KBM-7 (cell line): Measurements from ENCODE around the gene KIR2DL3.
"Not testable (repeated sequence)": the region's sequence is repeated elsewhere in the genome, so short reads cannot be mapped to it uniquely, and the experiment has no call there.

ENCODE experiments used
- DNase-seq: peaks from one replicate; pipeline ENCODE4 v3.0.0-alpha.2; 2015
- in situ Hi-C: fragments of 300-500 bp; cut with MboI; formaldehyde crosslinking; loops from 2 replicates; pipeline ENCODE4 v1.14.3; 2020; ENCODE audit warnings: low sequenced_read_pairs, low pct_unique_long_range_greater_than_20kb, mixed read lengths

Gene KIR2DL3

DNA sequence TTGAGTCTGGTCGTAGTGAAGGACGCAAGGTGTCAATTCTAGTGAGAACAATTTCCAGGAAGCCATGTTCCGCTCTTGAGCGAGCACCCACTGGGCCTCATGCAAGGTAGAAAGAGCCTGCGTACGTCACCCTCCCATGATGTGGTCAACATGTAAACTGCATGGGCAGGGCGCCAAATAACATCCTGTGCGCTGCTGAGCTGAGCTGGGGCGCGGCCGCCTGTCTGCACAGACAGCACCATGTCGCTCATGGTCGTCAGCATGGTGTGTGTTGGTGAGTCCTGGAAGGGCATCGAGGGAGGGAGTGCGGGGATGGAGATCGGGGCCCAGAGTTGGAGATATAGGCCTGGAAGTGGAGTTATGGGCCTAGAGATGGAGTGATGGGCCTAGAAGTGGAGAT, at the start of gene KIR2DL3:
TSS of gene KIR2DL3 (plus strand) at position 208 of the 400 bp plus-strand sequence. CDS start at position 241, 33 bp downstream.
- in situ Hi-C loops, DNase-seq: not testable (repeated sequence)

GRCh38 chr19:54691582-54692297, 46.6 kb upstream of the KIR2DL3 start:
- in situ Hi-C loops = no loop called here
- no peak for DNase-seq

GRCh38 chr19:54692298-54692615, 46.1 kb upstream of the KIR2DL3 start:
- in situ Hi-C loops = no loop called here
- no peak for DNase-seq

- no peak for DNase-seq
- in situ Hi-C loops = no loop called here
Measured at GRCh38 chr19:54694648-54695047, 43.7 kb upstream of the KIR2DL3 start.

DNA sequence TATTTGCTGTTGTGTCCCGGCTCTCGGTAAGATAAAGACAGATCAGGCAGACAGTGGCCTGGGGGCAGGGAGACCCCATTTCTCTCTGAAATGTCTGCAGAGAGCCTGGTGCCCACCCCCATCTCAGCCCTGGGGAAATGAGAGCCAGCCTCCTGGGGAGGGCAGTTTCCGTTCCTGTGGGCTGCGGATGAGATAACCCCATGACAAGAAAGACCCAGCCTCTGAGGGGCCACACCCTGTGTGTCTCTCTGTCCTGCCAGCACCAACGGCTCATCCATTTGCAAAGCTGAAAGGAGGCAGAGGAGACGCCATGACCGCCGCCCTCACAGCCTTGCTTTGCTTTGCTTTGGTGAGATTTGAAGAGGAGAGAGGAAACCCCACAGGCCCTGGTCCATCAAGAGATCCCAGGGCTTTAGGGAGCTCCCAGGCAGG, 42.2 kb upstream of the KIR2DL3 start:
- DNase-seq = no peak
- in situ Hi-C loops = no loop called here

GRCh38 chr19:54696766-54697165, 41.5 kb upstream of the KIR2DL3 start:
- DNase-seq = no peak
- in situ Hi-C loops = no loop called here

- in situ Hi-C loops, DNase-seq: not testable (repeated sequence)
Measured at GRCh38 chr19:54697716-54698115, 40.6 kb upstream of the KIR2DL3 start.

DNA sequence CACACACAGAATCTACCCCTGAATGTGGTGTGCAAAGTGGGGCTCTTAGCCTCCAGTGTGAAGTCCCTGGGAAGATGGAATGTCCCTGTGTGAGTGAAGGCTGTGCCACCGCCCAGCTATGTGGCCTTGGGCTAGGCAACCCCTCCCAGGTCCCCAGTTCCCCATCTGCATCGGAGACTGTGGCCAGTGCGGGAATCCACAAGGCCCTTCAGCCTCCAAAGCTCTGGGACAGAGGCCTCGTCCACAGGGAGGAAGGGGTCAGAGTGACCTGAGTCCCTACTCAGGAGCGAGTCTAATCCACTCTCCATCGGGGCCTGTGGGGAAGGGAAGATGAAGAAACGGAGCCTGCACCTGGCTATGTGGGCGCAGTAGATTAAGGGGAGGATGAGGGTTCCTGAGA, 33.4 kb upstream of the KIR2DL3 start:
- in situ Hi-C loops = no loop called here

DNA sequence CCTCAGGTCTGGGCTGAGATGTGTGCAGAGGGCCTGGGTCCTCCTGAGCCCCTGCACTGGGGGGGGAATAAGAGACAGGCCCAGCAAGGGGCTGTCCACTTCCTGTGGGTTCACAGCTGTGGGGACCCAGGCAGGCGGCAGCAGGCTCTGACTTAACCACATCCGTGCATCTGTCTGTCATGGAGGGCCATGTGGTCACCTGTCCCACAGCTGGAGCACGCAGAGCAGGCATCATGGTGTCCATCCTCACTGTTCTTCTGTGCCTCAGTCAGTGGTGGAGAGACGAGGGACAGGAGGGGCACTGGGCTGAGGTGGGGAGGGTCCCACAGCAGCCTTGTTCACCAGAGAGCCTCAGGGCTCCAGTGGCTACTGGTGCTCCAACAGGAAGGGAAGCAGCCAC, 30.4 kb upstream of the KIR2DL3 start:
- DNase-seq = no peak
- in situ Hi-C loops = no loop called here

More for the DNA sequence above, 33.4 kb upstream of the KIR2DL3 start:
- DNase-seq = no peak

DNA sequence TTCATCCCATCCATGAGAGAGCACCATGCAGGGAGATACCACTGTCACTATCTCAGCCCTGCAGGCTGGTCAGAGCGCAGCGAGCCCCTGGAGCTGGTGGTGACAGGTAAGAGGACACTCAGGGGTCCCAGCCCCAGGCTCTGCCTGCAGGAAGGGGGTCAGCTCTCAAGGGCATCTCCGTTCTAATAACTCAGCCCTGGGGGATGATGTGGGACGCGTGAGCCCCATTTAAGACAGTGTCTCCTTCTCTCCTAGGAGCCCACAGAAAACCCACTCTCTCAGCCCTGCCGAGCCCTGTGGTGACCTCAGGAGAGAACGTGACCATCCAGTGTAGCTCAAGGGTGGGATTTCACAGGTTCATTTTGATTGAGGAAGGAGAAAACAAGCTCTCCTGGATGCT, 29.5 kb upstream of the KIR2DL3 start:
- DNase-seq = no peak
- in situ Hi-C loops = no loop called here

DNA sequence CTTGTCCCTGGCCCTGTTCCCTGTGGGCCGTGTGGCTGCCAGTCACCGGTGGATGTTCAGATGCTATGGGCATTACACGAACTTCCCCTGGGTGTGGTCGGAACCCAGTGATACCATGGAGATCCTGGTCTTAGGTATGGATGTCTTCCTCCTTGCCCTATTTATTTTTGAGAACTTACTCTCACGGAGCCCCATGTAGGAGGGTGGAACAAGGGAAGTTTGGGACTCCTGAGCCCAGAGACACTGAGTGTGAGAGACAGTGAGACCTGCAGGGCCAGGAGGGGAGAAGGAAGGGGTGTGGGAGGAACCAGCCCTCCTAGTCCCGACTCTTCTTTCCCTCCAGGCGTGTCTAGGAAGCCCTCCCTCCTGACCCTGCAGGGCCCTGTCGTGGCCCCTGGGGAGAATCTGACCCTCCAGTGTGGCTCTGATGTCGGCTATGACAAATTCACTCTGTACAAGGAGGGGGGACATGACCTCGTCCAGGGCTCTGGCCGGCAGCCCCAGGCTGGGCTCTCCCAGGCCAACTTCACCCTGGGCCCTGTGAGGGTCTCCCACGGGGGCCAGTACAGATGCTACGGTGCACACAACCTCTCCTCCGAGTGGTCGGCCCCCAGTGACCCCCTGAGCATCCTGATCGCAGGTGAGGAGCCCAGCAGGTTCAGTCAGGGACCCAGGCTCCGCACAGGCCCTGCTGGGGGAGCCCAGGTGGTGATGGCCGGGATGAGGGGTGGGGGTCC, 28.9 kb upstream of the KIR2DL3 start:
- no peak for DNase-seq
- in situ Hi-C loops = no loop called here

DNA sequence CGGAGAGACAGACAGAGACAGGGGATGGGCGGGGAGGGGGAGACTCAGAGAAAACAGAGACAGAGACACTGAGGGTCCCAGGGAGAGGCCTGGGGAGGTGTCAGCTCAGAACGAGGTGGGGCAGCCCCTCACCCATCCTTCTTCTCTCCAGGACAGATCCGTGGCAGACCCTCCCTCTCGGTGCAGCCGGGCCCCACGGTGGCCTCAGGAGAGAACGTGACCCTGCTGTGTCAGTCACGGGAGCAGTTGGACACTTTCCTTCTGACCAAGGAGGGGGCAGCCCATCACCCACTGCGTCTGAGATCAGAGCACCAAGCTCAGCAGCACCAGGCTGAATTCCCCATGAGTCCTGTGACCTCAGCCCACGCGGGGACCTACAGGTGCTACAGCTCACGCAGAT, 28.4 kb upstream of the KIR2DL3 start:
- DNase-seq, in situ Hi-C loops: not testable (repeated sequence)

GRCh38 chr19:54724142-54724541, 14.2 kb upstream of the KIR2DL3 start, which contains the start of gene KIR3DL3:
KIR3DL3 (plus strand) TSS chr19:54724442; CDS start chr19:54724497, 55 bp downstream.
- in situ Hi-C loops = no loop called here
- DNase-seq = no peak

DNA sequence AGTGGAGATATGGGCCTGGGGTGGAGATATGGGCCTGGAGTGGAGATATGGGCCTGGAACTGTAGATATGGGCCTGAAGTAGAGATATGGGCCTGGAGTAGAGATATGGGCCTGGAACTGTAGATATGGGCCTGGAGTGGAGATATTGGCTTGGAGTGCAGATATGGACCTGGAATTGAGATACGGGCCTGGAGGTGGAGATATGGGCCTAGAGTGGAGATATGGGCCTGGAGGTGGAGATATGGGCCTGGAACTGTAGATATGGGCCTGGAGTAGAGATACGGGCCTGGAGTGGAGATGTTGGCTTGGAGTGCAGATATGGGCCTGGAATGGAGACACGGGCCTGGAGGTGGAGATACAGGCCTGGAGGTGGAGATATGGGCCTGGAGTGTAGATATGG, 13.7 kb upstream of the KIR2DL3 start:
- in situ Hi-C loops = no loop called here

GRCh38 chr19:54725321-54725720, 13.0 kb upstream of the KIR2DL3 start:
- in situ Hi-C loops = no loop called here

More for the DNA sequence above, 13.7 kb upstream of the KIR2DL3 start:
- DNase-seq = no peak

DNA sequence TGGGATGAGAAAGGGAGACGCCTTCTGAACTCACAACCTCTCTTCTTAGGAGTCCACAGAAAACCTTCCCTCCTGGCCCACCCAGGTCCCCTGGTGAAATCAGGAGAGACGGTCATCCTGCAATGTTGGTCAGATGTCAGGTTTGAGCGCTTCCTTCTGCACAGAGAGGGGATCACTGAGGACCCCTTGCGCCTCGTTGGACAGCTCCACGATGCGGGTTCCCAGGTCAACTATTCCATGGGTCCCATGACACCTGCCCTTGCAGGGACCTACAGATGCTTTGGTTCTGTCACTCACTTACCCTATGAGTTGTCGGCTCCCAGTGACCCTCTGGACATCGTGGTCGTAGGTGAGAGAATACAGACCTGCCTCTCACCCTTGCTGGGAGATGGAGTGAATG, 10.8 kb upstream of the KIR2DL3 start:
- DNase-seq = no peak
- in situ Hi-C loops = no loop called here

More at GRCh38 chr19:54725321-54725720, 13.0 kb upstream of the KIR2DL3 start:
- DNase-seq = no peak

- in situ Hi-C loops = no loop called here
- no peak for DNase-seq
Measured at GRCh38 chr19:54728167-54728566, 10.1 kb upstream of the KIR2DL3 start.

GRCh38 chr19:54729416-54730188, 8.7 kb upstream of the KIR2DL3 start:
- no peak for DNase-seq
- in situ Hi-C loops = no loop called here

DNA sequence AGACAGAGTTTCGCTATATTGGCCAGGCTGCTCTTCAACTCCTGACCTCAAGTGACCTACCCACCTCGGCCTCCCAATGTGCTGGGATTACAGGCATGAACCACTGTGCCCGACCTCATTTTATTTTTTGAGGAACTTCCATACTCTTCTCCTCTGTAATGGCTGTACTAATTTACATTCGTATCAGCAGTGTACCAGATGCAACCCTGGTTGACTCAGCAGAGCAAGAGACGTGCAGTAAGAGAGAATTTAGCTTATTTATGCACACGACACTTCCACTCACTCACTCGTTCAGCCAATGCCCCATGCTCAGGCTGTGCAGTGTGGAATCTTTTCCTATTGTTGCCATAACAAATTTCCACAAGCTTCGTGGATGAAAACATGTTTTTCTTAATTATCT, 7.1 kb upstream of the KIR2DL3 start:
- in situ Hi-C loops = no loop called here
- no peak for DNase-seq

GRCh38 chr19:54738715-54739114, 402 bp downstream of the KIR2DL3 start:
- in situ Hi-C loops = no loop called here
- DNase-seq = no peak
